ENCODE measurements around the gene ANO1. TPM values are rescaled to one million over a fixed set of nuclear protein-coding genes. Genes with fewer than 3 reads are reported as not detected.

Gene ANO1
- total and polyA plus RNA-seq, 2 donors (not counting 1 experiment from before 2014, with no cell fraction given): not detected

- CTCF ChIA-PET: no interaction called here
Measured at GRCh38 chr11:70032470-70032795, 45.7 kb upstream of the ANO1 start.

More at GRCh38 chr11:70032470-70032795, 45.7 kb upstream of the ANO1 start:
- Mint-ChIP-seq H3K9me3 (ENCODE audit: insufficient read depth) (peaks cover 7% of the 10 kb centered on the region), H3K27me3 (peaks cover 16% of the 10 kb centered on the region), H3K27ac (no peak overlapping the region), H3K4me3 (no peak overlapping the region), H3K4me1 (no peaks in the 10 kb centered on the region)
- POLR2A ChIA-PET: no interaction called here
- H3K27me3 ChIP-seq (replicated peaks in 1 of 4; ENCODE audit: control extremely low read depth in 1 of 4, control insufficient read depth in 3 of 4, insufficient read depth in 4 of 4, low read length in 3 of 4): peaks cover 0 to 2% (median 0%) of the 10 kb centered on the region in 4 experiments
- DNase-seq (no peak), ATAC-seq (ENCODE audit: low read depth) (no peak)
- 89% methylated on average over 6 of the region's 6 CpGs for WGBS (ENCODE audit: insufficient coverage)
- H4K20me1 ChIP-seq (ENCODE audit: control insufficient read depth, insufficient read depth, low read length, poor library complexity, severe bottlenecking): no peaks in the 10 kb centered on the region
- H3K4me3 ChIP-seq (ENCODE audit: control extremely low read depth in 1 of 5, extremely low read depth in 1 of 5, insufficient read depth in 1 of 5, low read depth in 2 of 5, low read length in 4 of 5): no peak overlapping the region
- H3K9ac ChIP-seq (ENCODE audit: low read length): no peak overlapping the region
- H3K9me3 ChIP-seq (ENCODE audit: control extremely low read depth in 1 of 3, control insufficient read depth in 2 of 3, insufficient read depth in 1 of 3, low read length in 2 of 3): peaks cover 0 to 10% (median 0%) of the 10 kb centered on the region in 3 donors
- no peak overlapping the region for H3K27ac ChIP-seq (ENCODE audit: low read length in 2 of 2)
- H3K36me3 ChIP-seq (replicated peaks in 1 of 2; ENCODE audit: control extremely low read depth in 1 of 2, control insufficient read depth in 1 of 2, extremely low read depth in 1 of 2, insufficient read depth in 2 of 2, low read length in 1 of 2): no peaks in the 10 kb centered on the region
- intact Hi-C loops (cut with micrococcal nuclease): no loop called here
- H2AFZ ChIP-seq (ENCODE audit: insufficient read depth, low read depth, low read length, poor library complexity, severe bottlenecking): no peak overlapping the region
- no peak overlapping the region for H3K4me2 ChIP-seq (replicated peaks; ENCODE audit: low read depth, low read length, poor library complexity, severe bottlenecking)
- no peak for TF ChIP-seq CTCF (IDR thresholded peaks at IDR 0.05)
- TF ChIP-seq EZH2 (IDR thresholded peaks at IDR 0.05; ENCODE audit: borderline replicate concordance, insufficient read depth, low read depth, low read length, poor library complexity, severe bottlenecking): no peak
- H3K79me2 ChIP-seq (ENCODE audit: control insufficient read depth, insufficient read depth, low read length): no peaks in the 10 kb centered on the region
- no peaks in the 10 kb centered on the region for H3K4me1 ChIP-seq (ENCODE audit: control insufficient read depth in 2 of 2, insufficient read depth in 2 of 2, low read length in 2 of 2)

Measured in B cell (primary cell).